GM12878 (cell line): ENCODE data around the gene IRF4. TPM values are rescaled to one million over a fixed set of nuclear protein-coding genes. Genes with fewer than 3 reads are reported as not detected.

Source experiments
- ATAC-seq: fragments of 200-7000 bp; cut with Tn5 transposase; 3 replicates; pipeline ENCODE4 v1.9.1; 2020; ENCODE audit warnings: mild to moderate bottlenecking, moderate library complexity
- BruUV-seq: library from RNA; stranded (reverse); fragments of 400-500 nt; replicated peaks from 2 replicates; lab custom pipeline; 2021; lab: Mats Ljungman, UMichigan
- CTCF ChIA-PET: fragments of 300-600 bp; sonication (Branson Sonifier 250); formaldehyde crosslinking; extraction: SDS; loops from one replicate; lab custom pipeline; 2021; ENCODE audit warnings: inconsistent platforms; lab: Yijun Ruan, JAX
- POLR2A ChIA-PET: fragments of 350-600 bp; formaldehyde crosslinking; extraction: SDS; loops from one replicate; lab custom pipeline; 2021; ENCODE audit warnings: inconsistent platforms; lab: Charles Lee
- RAD21 ChIA-PET: fragments of 300-600 bp; sonication (Branson Sonifier 250); formaldehyde crosslinking; loops from one replicate; lab custom pipeline; 2023; ENCODE audit warnings: antibody characterized with exemption; ENCODE audit not compliant: unreplicated experiment; lab: Charles Lee
- SMC1A ChIA-PET: fragments of 300-600 bp; sonication (Branson Sonifier 250); formaldehyde crosslinking; loops from one replicate; lab custom pipeline; 2023; ENCODE audit not compliant: unreplicated experiment, uncharacterized antibody; lab: Charles Lee
- DNase-seq: peaks from one replicate; pipeline ENCODE4 v3.0.0-alpha.2; 2011; ENCODE audit warnings: low read depth, low spot score
- FAIRE-seq: peaks from 3 replicates; lab custom pipeline; 2011; peaks lifted over from hg19 to GRCh38; lab: Jason Lieb, UNC
- H2AFZ ChIP-seq: 2 replicates; pipeline ENCODE4 v1.6.0; 2011; ENCODE audit warnings: low read depth, low read length, control low read depth; ENCODE audit not compliant: control insufficient read depth
- H3K27ac ChIP-seq: 2 replicates; pipeline ENCODE4 v1.5.1; 2011; ENCODE audit warnings: control low read depth; ENCODE audit not compliant: control insufficient read depth, insufficient read depth
- H3K27me3 ChIP-seq, 2 experiments: replicated peaks in 1 of 2; 2 replicates each; pipeline versions ENCODE4 v1.6.0 to v1.6.1; 2011; ENCODE audit warnings: low read length in 1 of 2; ENCODE audit not compliant: control insufficient read depth in 2 of 2, insufficient read depth in 2 of 2
- H3K36me3 ChIP-seq, 2 experiments: 2 replicates each; pipeline ENCODE4 v1.5.1; 2011; ENCODE audit warnings: low read length in 1 of 2; ENCODE audit not compliant: control insufficient read depth in 2 of 2, insufficient read depth in 2 of 2
- H3K4me1 ChIP-seq: 2 replicates; pipeline ENCODE4 v1.6.1; 2011; ENCODE audit warnings: mild to moderate bottlenecking, low read length, moderate library complexity, mixed read lengths; ENCODE audit not compliant: control insufficient read depth, insufficient read depth
- H3K4me2 ChIP-seq: 2 replicates; pipeline ENCODE4 v1.6.0; 2011; ENCODE audit warnings: control low read depth; ENCODE audit not compliant: control insufficient read depth, insufficient read depth
- H3K4me3 ChIP-seq: fragments of 200-600 bp; sonication (generic); 2 replicates; pipeline ENCODE4 v1.5.1; 2016
- H3K79me2 ChIP-seq: 2 replicates; pipeline ENCODE4 v1.6.0; 2011; ENCODE audit warnings: low read length; ENCODE audit not compliant: control insufficient read depth, insufficient read depth
- H3K9ac ChIP-seq: 2 replicates; pipeline ENCODE4 v1.8.0; 2011; ENCODE audit warnings: low read length, control low read depth, mixed read lengths; ENCODE audit not compliant: control insufficient read depth, insufficient read depth
- H3K9me3 ChIP-seq: replicated peaks from 3 replicates; pipeline ENCODE4 v1.5.1; 2011; ENCODE audit warnings: mild to moderate bottlenecking, low read length; ENCODE audit not compliant: control insufficient read depth, insufficient read depth
- H4K20me1 ChIP-seq: 2 replicates; pipeline ENCODE4 v1.6.0; 2011; ENCODE audit not compliant: control insufficient read depth, insufficient read depth
- BACH1 ChIP-seq: fragments of 450-650 bp; IDR thresholded peaks from 2 replicates; pipeline ENCODE4 v1.6.1; 2017; ENCODE audit warnings: mild to moderate bottlenecking, borderline replicate concordance
- E2F8 ChIP-seq: fragments of 450-650 bp; IDR thresholded peaks from 2 replicates; pipeline ENCODE4 v1.6.1; 2018; ENCODE audit warnings: mild to moderate bottlenecking, low read depth, moderate library complexity; ENCODE audit not compliant: partially characterized antibody
- FOXM1 ChIP-seq: IDR thresholded peaks from 2 replicates; pipeline ENCODE4 v1.6.1; 2012; ENCODE audit warnings: low read depth, mild to moderate bottlenecking, inconsistent platforms, low read length, moderate library complexity
- MEF2A ChIP-seq: IDR thresholded peaks from 2 replicates; pipeline ENCODE4 v1.6.1; 2011; ENCODE audit warnings: low read depth, mild to moderate bottlenecking, low read length, moderate library complexity; ENCODE audit not compliant: insufficient read depth
- NFXL1 ChIP-seq: fragments of 450-650 bp; IDR thresholded peaks from 2 replicates; pipeline ENCODE4 v1.6.1; 2017; ENCODE audit warnings: antibody characterized with exemption, mild to moderate bottlenecking, borderline replicate concordance
- NR2F1 ChIP-seq: fragments of 450-650 bp; conservative IDR thresholded peaks from 2 replicates; pipeline ENCODE4 v1.6.1; 2017; ENCODE audit warnings: mild to moderate bottlenecking
- PML ChIP-seq: IDR thresholded peaks from 2 replicates; pipeline ENCODE4 v1.6.1; 2012; ENCODE audit warnings: low read length, inconsistent platforms
- POLR2AphosphoS2 ChIP-seq: IDR thresholded peaks from 2 replicates; pipeline ENCODE4 v1.6.1; 2011; ENCODE audit warnings: low read depth, mild to moderate bottlenecking, low read length, improper control_type of control experiment, moderate library complexity
- POLR2AphosphoS5 ChIP-seq: IDR thresholded peaks from 2 replicates; pipeline ENCODE4 v1.6.1; 2011; ENCODE audit warnings: mild to moderate bottlenecking, low read length, inconsistent platforms
- PRDM15 ChIP-seq: fragments of 450-650 bp; formaldehyde crosslinking; IDR thresholded peaks from 2 replicates; pipeline ENCODE4 v1.4.0; 2020; ENCODE audit warnings: mild to moderate bottlenecking, moderate library complexity
- SMAD5 ChIP-seq: IDR thresholded peaks from 2 replicates; pipeline ENCODE4 v1.6.1; 2016; ENCODE audit warnings: antibody characterized with exemption, low read depth
- SP1 ChIP-seq: IDR thresholded peaks from one replicate; pipeline ENCODE4 v1.6.1; 2011; ENCODE audit warnings: low read depth, low read length
- TBL1XR1 ChIP-seq: IDR thresholded peaks from 2 replicates; pipeline ENCODE4 v1.6.1; 2012; ENCODE audit warnings: low read depth, low read length, improper control_type of control experiment
- ZNF384 ChIP-seq: IDR thresholded peaks from 2 replicates; pipeline ENCODE4 v1.6.1; 2012; ENCODE audit warnings: low read depth, mild to moderate bottlenecking, low read length, improper control_type of control experiment, borderline replicate concordance
- WGBS: methylation state at CpG from one replicate; pipeline ENCODE4 v1.1.6; 2016; ENCODE audit warnings: low lambda C conversion rate; ENCODE audit not compliant: insufficient replicate concordance, insufficient coverage; ENCODE audit errors: missing lambda C conversion rate; 5-methylcytosine and 5-hydroxymethylcytosine counted together
- in situ Hi-C: fragments of 300-500 bp; cut with MboI; formaldehyde crosslinking; loops from 9 replicates; pipeline ENCODE4 v1.14.3; 2018; ENCODE audit warnings: mixed read lengths
- intact Hi-C: fragments of 100-400 bp; cut with micrococcal nuclease; formaldehyde crosslinking; loops from one replicate; pipeline ENCODE4 v1.14.2; 2022; ENCODE audit not compliant: unreplicated experiment
- polyA plus RNA-seq, 11 experiments: library from polyadenylated mRNA; depleted of rRNA in 4 of 11; unstranded in 6 of 11; stranded (reverse) in 5 of 11; fragments of >200 nt; fragmentation: Nextera tagmentation in 4 of 11; fragmentation: Illumina TruSeq in 1 of 11; extraction: Ambion mirVana in 4 of 11; extraction: Trizol in 1 of 11; gene quantifications; 1 replicate in 1 of 11; 2 replicates in 10 of 11; pipeline versions ENCODE4 v1.2.1 to v1.2.3, GENCODE V29; 2011 to 2016; ENCODE audit warnings: inconsistent platforms in 2 of 11, missing spikeins in 2 of 11, low read depth in 1 of 11
- total RNA-seq, 4 experiments: library from RNA; depleted of rRNA in 3 of 4; stranded (reverse); fragments of >200 nt in 3 of 4; fragmentation: Illumina TruSeq in 1 of 4; extraction: Trizol in 1 of 4; gene quantifications; 2 replicates each; pipeline versions ENCODE4 v1.2.1 to v1.2.3, GENCODE V29; 2013 to 2021

The IRF4 gene
- total and polyA plus RNA-seq, 10 of the 15 experiments (the other 5 are each of a cell fraction or from before 2014, with no cell fraction given), result 50.0 to 495 (median 257) TPM

- TF ChIP-seq ZNF384 (no peak), NFXL1 (no peak)
Measured at GRCh38 chr6:398065-398464, 6.5 kb downstream of the IRF4 start (continued).

GRCh38 chr6:398558-399078 lies 7.1 kb downstream of the IRF4 start:
- Histone ChIP-seq H3K9ac (peak overlapping the region; percentile 30), H2AFZ (no peak overlapping the region), H3K27ac (peak overlapping the region; percentile 43), H3K4me2 (peak overlapping the region; percentile 76), H3K27me3 (no peaks in the 10 kb centered on the region), H3K9me3 (no peaks in the 10 kb centered on the region), H3K4me1 (peaks cover 38% of the 10 kb centered on the region), H3K36me3 (peaks cover 59 to 75% of the 10 kb centered on the region in 2 experiments), H4K20me1 (peaks cover 32% of the 10 kb centered on the region), H3K4me3 (peak overlapping the region; percentile 62; the same call in 1 of the 2 replicates), H3K79me2 (peaks cover 95% of the 10 kb centered on the region)
- CTCF ChIA-PET, result interaction anchor here (0.9 to 5.1 kb wide), 15 partner anchors 8 to 262 kb away, joined by 3 to 33 read pairs (median 4); no protein-coding TSS in a partner anchor
- in situ Hi-C loops, result loop anchor here (5.0 to 10.0 kb wide), 2 partner anchors 184 to 211 kb away; no protein-coding TSS in a partner anchor
- no TSS peak for BruUV-seq
- SMC1A ChIA-PET, result interaction anchor here (0.6 to 13.5 kb wide), 36 partner anchors 8 to 210 kb away, joined by 3 to 185 read pairs (median 6); partner anchors contain the start of gene IRF4
- intact Hi-C loops, result no loop called here
- RAD21 ChIA-PET, result interaction anchor here (0.9 to 5.1 kb wide), 27 partner anchors 8 to 999 kb away, joined by 3 to 43 read pairs (median 5); partner anchors contain the start of genes DUSP22 and IRF4
- WGBS, result 83% methylated on average over 13 of the region's 13 CpGs
- DNase-seq (no peak), ATAC-seq (peak; percentile 11), FAIRE-seq (no peak)
- POLR2A ChIA-PET, result interaction anchor here (0.9 to 1.8 kb wide), 15 partner anchors 8 to 183 kb away, joined by 3 to 11 read pairs (median 4); no protein-coding TSS in a partner anchor
- no peak for TF ChIP-seq SP1
- peak; percentile 69; the same call in 1 of the 2 replicates for TF ChIP-seq POLR2AphosphoS2
- TF ChIP-seq PML, result peak; percentile 12; the same call in 1 of the 2 replicates
- 0 out of 2 replicates have a peak, but pooled peaks have one; percentile 26 for TF ChIP-seq BACH1
- 0 out of 2 replicates have a peak, but pooled peaks have one; percentile 16 for TF ChIP-seq PRDM15 (CRISPR knock-in tag)
- no peak for TF ChIP-seq MEF2A
- 0 out of 2 replicates have a peak, but pooled peaks have one; percentile 23 for TF ChIP-seq TBL1XR1
- TF ChIP-seq NR2F1, result no peak
- TF ChIP-seq SMAD5, result 0 out of 2 replicates have a peak, but pooled peaks have one; percentile 36
- no peak for TF ChIP-seq E2F8
- TF ChIP-seq FOXM1, result 0 out of 2 replicates have a peak, but pooled peaks have one; percentile 4
- peak; percentile 88 for TF ChIP-seq POLR2AphosphoS5
